DOHH2 (cell line): ENCODE data around the gene PRKAB1.

Experiments
- H3F3A ChIP-seq: fragments of 200-600 bp; sonication (generic), shearing (Covaris generic); 2 replicates; pipeline ENCODE4 v1.6.0; 2016; ENCODE audit warnings: antibody characterized with exemption, mild to moderate bottlenecking; ENCODE audit not compliant: control insufficient read depth, insufficient read depth
- H3K27ac ChIP-seq: fragments of 200-600 bp; sonication (generic); 2 replicates; pipeline ENCODE4 v1.5.1; 2014; ENCODE audit warnings: low read depth, mild to moderate bottlenecking, low read length, moderate library complexity
- H3K27me3 ChIP-seq: fragments of 200-600 bp; sonication (generic); 2 replicates; pipeline ENCODE4 v1.6.1; 2014; ENCODE audit warnings: mild to moderate bottlenecking, low read length, mixed read lengths; ENCODE audit not compliant: control insufficient read depth
- H3K36me3 ChIP-seq: fragments of 200-600 bp; sonication (generic); 2 replicates; pipeline ENCODE4 v1.6.1; 2014; ENCODE audit warnings: mild to moderate bottlenecking, low read length, moderate library complexity, mixed read lengths; ENCODE audit not compliant: control insufficient read depth
- H3K4me1 ChIP-seq: fragments of 200-600 bp; sonication (generic); 2 replicates; pipeline ENCODE4 v1.6.1; 2014; ENCODE audit warnings: mild to moderate bottlenecking, low read length, mixed read lengths; ENCODE audit not compliant: control insufficient read depth
- H3K4me2 ChIP-seq: fragments of 200-600 bp; sonication (generic); 2 replicates; pipeline ENCODE4 v1.6.0; 2014; ENCODE audit warnings: mild to moderate bottlenecking, low read length, moderate library complexity
- H3K4me3 ChIP-seq: fragments of 200-600 bp; sonication (generic); 2 replicates; pipeline ENCODE4 v1.5.1; 2014; ENCODE audit warnings: mild to moderate bottlenecking, low read length, mixed read lengths
- H3K79me2 ChIP-seq: fragments of 200-600 bp; sonication (generic); 2 replicates; pipeline ENCODE4 v1.6.1; 2014; ENCODE audit warnings: mild to moderate bottlenecking, low read length, mixed read lengths; ENCODE audit not compliant: control insufficient read depth
- H3K9me2 ChIP-seq: fragments of 200-600 bp; sonication (generic); replicated peaks from 2 replicates; pipeline ENCODE4 v1.6.1; 2014; ENCODE audit warnings: mild to moderate bottlenecking, low read length, mixed read lengths; ENCODE audit not compliant: control insufficient read depth
- H3K9me3 ChIP-seq: fragments of 200-600 bp; sonication (generic); 2 replicates; pipeline ENCODE4 v1.6.1; 2014; ENCODE audit warnings: antibody characterized with exemption, low read length, mixed read lengths; ENCODE audit not compliant: control insufficient read depth, insufficient read depth
- H4K20me1 ChIP-seq: fragments of 200-600 bp; sonication (generic); 2 replicates; pipeline ENCODE4 v1.6.0; 2014; ENCODE audit warnings: low read depth, mild to moderate bottlenecking, antibody characterized with exemption, low read length, moderate library complexity; ENCODE audit not compliant: control insufficient read depth, insufficient read depth
- EZH2phosphoT487 ChIP-seq: fragments of 200-600 bp; sonication (generic); IDR thresholded peaks from 2 replicates; pipeline ENCODE4 v1.6.1; 2017; ENCODE audit warnings: borderline replicate concordance, mild to moderate bottlenecking, antibody characterized with exemption, low read length, moderate library complexity, mixed read lengths
- TF ChIP-seq, protein P1 (sequence below): fragments of 200-600 bp; sonication (generic); IDR thresholded peaks from one replicate; pipeline ENCODE4 v1.5.1; 2014; ENCODE audit warnings: antibody characterized with exemption, mild to moderate bottlenecking, low read depth, low read length; ENCODE audit not compliant: poor library complexity, severe bottlenecking

Gene PRKAB1

GRCh38 chr12:119730381-119730780 is 62.4 kb downstream of the PRKAB1 start:
- TF ChIP-seq, protein P1, sequence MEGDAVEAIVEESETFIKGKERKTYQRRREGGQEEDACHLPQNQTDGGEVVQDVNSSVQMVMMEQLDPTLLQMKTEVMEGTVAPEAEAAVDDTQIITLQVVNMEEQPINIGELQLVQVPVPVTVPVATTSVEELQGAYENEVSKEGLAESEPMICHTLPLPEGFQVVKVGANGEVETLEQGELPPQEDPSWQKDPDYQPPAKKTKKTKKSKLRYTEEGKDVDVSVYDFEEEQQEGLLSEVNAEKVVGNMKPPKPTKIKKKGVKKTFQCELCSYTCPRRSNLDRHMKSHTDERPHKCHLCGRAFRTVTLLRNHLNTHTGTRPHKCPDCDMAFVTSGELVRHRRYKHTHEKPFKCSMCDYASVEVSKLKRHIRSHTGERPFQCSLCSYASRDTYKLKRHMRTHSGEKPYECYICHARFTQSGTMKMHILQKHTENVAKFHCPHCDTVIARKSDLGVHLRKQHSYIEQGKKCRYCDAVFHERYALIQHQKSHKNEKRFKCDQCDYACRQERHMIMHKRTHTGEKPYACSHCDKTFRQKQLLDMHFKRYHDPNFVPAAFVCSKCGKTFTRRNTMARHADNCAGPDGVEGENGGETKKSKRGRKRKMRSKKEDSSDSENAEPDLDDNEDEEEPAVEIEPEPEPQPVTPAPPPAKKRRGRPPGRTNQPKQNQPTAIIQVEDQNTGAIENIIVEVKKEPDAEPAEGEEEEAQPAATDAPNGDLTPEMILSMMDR, result no peak
- TF ChIP-seq EZH2phosphoT487, result no peak
- H3K27me3 ChIP-seq, result no peaks in the 10 kb centered on the region

More at GRCh38 chr12:119730381-119730780, 62.4 kb downstream of the PRKAB1 start:
- H3K4me2 ChIP-seq, result no peak overlapping the region
- no peaks in the 10 kb centered on the region for H3F3A ChIP-seq
- H3K4me3 ChIP-seq, result no peak overlapping the region
- peaks cover 69% of the 10 kb centered on the region for H3K36me3 ChIP-seq
- H3K9me2 ChIP-seq, result no peaks in the 10 kb centered on the region
- no peaks in the 10 kb centered on the region for H3K79me2 ChIP-seq
- H3K27ac ChIP-seq, result no peak overlapping the region
- peaks cover 15% of the 10 kb centered on the region for H3K4me1 ChIP-seq
- no peaks in the 10 kb centered on the region for H3K9me3 ChIP-seq
- no peaks in the 10 kb centered on the region for H4K20me1 ChIP-seq
